HG02884 (cell line): ENCODE results near the gene POLD2.
"Not testable (repeated sequence)": the region's sequence is repeated elsewhere in the genome, so short reads cannot be mapped to it uniquely, and the experiment has no call there.

Source experiments
- ATAC-seq: cut with Tn5 transposase; IDR thresholded peaks from one replicate; pipeline ENCODE4 v1.9.1; 2021; ENCODE audit warnings: mild to moderate bottlenecking, moderate library complexity; ENCODE audit not compliant: unreplicated experiment

The POLD2 gene

DNA sequence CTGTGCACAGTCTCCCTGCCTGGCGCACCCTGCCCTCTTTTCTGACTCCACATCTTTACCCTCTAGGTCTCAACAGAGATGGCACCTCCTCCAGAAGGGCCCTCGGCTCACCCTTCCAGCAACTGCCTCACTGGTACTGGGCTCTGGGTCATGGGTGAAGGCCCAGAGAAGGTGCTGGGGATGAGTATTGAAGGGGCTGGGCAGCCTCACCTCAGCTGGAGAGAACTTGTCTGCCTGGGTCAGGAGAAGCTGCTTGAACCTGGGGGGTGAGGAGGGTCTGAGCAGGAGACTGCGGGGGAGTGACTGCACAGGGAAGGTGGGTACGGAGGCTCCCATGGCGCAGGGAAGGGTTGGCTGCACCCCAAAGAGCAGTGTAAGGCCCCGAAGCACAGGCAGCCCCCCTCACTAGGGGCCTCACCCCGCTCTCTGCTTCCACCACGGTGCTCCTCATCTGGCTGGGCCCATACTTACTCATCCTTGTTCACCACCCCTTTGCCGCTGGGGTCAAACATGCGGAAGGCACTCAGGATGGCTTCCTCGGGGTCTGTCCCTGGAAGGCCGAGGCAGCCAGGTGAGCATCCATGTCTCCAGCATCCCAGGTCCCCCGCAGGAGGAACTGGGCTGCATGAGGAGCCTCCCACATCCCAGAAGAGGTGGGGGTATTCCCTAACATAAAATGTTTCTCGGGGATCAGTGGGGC, 16.1 kb upstream of the POLD2 start:
- ATAC-seq, result no peak

DNA sequence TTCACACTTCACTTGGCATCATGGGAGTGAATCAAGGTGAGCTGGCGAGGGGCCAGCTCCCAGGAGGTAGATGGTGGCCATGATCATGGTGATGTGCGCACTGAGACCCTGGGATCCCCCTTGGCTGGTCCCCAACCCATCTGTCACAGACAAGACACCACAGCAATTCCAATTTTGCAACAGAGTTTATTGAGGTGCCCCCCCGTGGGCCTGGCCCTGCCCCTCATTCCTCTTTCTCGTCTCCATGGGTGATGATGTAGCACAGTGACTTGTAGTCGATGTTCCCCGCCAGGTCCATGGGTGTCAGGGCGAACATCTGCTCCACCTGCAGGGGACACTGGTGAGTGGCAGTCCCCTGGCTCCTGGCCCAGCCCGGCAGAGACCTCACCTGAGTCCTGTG, 15.3 kb upstream of the POLD2 start:
- no peak for ATAC-seq

GRCh38 chr7:44136731-44137130, 13.4 kb upstream of the POLD2 start:
- ATAC-seq, result no peak

DNA sequence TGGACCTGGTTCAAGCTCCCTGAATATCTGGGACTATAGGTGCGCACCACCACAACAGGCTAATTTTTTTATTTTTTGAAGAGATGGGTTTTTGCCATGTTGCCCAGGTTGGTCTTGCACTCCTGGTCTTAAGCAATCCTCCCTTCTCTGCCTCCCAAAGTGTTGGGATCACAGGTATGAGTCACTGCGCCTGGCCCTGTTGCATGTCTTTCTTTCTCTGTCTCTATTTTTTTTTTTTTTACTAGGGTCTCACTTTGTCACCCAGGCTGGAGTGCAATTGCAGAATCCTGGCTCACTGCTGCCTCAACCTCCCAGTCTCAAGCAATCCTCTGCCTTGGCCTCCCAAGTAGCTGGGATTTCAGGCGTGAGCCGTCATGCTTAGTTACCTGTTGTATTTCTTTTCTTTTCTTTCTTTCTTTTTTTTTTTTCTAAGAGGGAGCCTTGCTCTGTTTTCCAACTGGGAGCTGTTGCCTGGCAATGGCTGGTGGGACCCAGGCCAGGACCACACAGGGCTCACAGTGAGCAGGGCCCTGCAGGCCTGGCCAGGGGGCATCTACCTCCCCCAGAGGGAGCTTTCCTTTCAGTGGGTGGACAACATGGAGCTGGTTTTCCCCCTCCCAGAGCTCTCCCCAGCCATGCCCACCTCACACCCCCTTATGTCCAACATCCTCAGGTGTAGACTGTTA, 11.7 kb upstream of the POLD2 start:
- ATAC-seq, result no peak

- ATAC-seq, result no peak
Observed at GRCh38 chr7:44133295-44133694, 9.9 kb upstream of the POLD2 start.

- no peak for ATAC-seq
Observed at GRCh38 chr7:44132039-44132438, 8.7 kb upstream of the POLD2 start.

GRCh38 chr7:44131173-44132029, 8.1 kb upstream of the POLD2 start:
- ATAC-seq, result no peak

- no peak for ATAC-seq
Observed at GRCh38 chr7:44128721-44129582, 5.6 kb upstream of the POLD2 start.

GRCh38 chr7:44127161-44127560, 3.8 kb upstream of the POLD2 start:
- ATAC-seq, result no peak

GRCh38 chr7:44126574-44126973, 3.2 kb upstream of the POLD2 start:
- not testable (repeated sequence) for ATAC-seq

GRCh38 chr7:44124822-44125202, 1.5 kb upstream of the POLD2 start:
- ATAC-seq, result no peak

- ATAC-seq, result no peak
Observed at GRCh38 chr7:44122529-44122928, 819 bp downstream of the POLD2 start.

- no peak for ATAC-seq
Observed at GRCh38 chr7:44121761-44122420, 1.5 kb downstream of the POLD2 start.

- ATAC-seq, result no peak
Observed at GRCh38 chr7:44120395-44120794, 3.0 kb downstream of the POLD2 start.

GRCh38 chr7:44119829-44120380, 3.4 kb downstream of the POLD2 start:
- ATAC-seq, result no peak

- ATAC-seq, result no peak
Observed at GRCh38 chr7:44117801-44118429, 5.4 kb downstream of the POLD2 start.

GRCh38 chr7:44116789-44117666, 6.3 kb downstream of the POLD2 start:
- no peak for ATAC-seq

DNA sequence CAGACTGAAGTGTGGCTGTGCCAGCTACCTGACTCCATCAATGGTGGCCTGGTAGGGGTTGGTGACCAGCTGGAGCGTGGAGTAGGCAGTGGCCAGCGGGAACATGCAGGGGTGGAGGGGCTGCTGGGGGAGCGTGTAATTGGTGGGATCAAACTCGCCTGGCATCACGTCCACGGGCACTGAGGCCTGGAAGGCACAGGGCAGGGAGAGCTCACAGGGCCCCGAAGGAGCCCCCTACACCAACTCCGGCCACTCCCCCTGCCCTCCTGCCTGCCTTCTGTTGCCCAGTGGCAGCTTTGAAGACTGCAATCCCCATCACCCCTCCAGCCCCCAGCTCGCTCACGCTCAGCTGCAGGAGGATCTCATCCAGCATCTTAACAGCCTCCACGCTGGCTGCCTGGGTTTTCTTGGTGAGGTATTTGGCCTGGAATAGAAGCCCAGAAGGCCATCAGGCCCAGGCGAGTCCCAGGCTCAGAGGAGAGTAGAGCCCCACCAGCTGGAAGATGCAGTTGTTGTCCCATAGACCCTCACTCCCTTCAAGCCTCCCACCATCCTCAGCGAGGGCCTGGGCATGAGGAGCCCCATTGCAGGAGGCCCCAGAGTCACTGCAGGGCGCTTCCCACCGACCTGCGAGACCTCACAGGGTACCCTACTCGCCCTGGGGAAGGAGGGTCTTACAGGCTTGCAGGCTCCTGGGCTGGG, 7.1 kb downstream of the POLD2 start:
- no peak for ATAC-seq
